Endometrial microvascular endothelial cells (primary cell): ENCODE results near the gene AHCY. TPM values are rescaled to one million over a fixed set of nuclear protein-coding genes. Genes with fewer than 3 reads are reported as not detected.
"Not testable (repeated sequence)": the region's sequence is repeated elsewhere in the genome, so short reads cannot be mapped to it uniquely, and the experiment has no call there.

Experiments
- in situ Hi-C: cut with HindIII; loops from 2 replicates; pipeline ENCODE4 v1.10.0; 2017; ENCODE audit warnings: low sequenced_read_pairs, low pct_unique_long_range_greater_than_20kb; ENCODE audit errors: inconsistent ontology term
- total RNA-seq: library from RNA; depleted of rRNA; stranded (reverse); fragments of >200 nt; gene quantifications from one replicate; pipeline ENCODE4 v1.2.3, GENCODE V29; 2015; ENCODE audit errors: inconsistent ontology term

Gene AHCY
- total RNA-seq, 1 donor from 2014 or later: 134 TPM

GRCh38 chr20:34300809-34301586, 2.2 kb downstream of the AHCY start:
- in situ Hi-C loops: no loop called here

DNA sequence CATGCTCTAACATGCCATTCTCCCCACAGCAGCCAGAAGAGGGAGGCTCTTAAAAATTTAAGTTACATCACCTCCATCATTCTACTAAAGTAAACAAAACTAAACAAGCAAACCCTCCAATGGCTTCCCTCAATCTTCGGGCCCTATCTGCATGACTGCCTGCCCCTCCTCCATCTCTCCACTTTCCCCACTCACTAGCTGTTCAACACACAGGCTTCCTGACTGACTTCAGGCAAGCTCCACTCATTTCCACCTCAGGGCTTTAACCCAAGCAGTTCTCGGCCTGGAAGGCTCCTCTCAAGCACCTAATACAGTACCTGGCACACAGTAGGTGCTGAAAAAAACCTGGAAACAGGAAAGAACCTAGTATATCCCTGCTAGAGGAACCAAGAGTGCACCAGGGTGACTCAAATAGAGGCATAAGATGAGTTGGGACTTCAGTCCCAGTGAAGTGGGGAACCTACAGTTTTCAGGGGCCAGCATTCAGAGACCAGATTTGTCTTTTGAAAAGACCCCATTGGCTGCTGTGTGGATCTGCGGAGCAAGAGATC, 2.8 kb downstream of the AHCY start:
- in situ Hi-C loops: no loop called here

DNA sequence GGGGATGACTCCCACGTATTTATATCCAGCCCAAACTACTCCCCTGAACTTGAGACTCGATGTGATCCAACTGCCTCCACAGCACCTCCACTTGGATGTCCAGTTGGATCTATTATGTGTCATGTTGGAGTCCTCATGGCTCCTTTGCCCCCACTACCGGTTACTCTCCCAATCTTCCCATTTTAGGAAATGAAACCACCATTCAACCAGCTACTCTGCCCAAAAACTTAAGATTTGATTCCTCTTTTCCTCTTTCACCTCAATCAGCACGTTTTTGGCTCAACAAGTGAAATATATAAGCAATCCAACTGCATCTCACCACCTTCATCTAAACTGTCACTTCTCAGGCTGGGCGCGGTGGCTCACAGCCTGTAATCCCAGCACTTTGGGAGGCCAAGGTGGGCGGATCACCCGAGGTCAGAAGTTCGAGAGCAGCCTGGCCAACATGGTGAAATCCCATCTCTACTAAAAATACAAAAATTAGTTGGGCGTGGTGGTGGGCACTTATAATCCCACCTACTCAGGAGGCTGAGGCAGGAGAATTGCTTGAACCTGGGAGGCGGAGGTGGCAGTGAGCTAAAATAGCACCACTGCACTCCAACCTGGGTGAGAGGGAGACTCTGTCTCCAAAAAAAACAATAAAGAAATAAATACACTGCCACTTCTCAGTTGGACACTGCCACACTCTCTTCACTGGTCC, 3.4 kb downstream of the AHCY start:
- in situ Hi-C loops: no loop called here

GRCh38 chr20:34298294-34298784, 4.8 kb downstream of the AHCY start:
- in situ Hi-C loops: not testable (repeated sequence)

GRCh38 chr20:34296468-34296867, 6.7 kb downstream of the AHCY start:
- in situ Hi-C loops: no loop called here

- in situ Hi-C loops: no loop called here
These were observed 7.9 kb downstream of the AHCY start for GRCh38 chr20:34295284-34295683.

- in situ Hi-C loops: no loop called here
These were observed 8.6 kb downstream of the AHCY start for GRCh38 chr20:34294563-34294962.

GRCh38 chr20:34293589-34293988, 9.6 kb downstream of the AHCY start:
- in situ Hi-C loops: no loop called here

DNA sequence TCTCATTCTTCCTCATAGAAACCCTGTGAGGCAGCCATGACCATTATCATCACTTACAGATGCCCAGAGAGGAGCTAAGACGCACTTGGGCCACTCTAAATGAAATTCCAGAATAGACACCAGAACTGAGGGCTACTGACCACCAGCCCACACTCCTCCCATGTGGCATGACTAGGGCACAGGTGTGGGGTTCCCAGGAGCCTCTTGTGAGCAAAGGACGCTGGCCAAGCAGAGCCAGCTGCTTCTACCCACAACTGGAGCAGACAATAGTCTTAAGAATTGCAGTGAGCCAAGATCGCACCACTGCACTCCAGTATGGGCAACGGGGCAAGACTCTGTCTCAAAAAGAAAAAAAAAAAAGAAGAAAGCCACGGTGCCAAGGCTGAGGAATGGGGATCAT, 10.0 kb downstream of the AHCY start:
- in situ Hi-C loops: no loop called here

DNA sequence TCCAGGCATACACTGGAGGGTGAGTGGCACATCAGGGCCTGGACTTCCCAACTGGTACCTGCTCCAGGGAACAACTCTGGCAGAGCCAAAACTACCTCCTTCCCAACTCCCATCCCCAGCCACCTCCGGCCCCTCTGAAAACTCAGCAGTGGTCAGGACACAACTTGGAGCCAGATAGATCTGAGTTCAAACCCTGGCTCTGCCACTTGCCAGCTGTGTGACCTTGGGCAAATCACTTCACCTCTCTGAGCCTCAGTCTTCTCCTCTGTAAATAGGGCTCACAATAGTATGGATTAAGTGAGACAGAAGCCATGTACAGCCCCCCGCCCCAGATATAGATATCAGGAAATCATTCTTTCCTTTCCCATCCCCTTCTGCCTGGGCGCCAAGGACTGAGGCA, 10.7 kb downstream of the AHCY start:
- in situ Hi-C loops: no loop called here

DNA sequence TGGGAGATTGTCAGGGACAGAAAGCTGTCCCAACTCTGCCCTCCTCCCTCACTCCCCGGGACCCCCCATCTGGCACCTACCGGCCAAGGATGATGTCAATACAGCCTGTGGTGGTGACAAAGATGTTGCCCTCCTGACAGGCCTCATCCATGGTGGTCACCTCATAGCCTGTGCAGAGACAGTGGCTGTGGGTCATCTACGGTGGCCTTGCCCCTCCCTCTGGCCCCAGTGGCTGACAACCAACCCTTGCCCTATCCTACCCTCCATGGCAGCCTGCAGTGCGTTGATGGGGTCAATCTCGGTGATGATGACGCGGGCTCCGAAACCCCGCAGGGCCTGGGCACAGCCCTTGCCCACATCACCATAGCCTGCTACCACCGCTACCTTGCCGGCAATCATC, 12.7 kb downstream of the AHCY start:
- in situ Hi-C loops: no loop called here

DNA sequence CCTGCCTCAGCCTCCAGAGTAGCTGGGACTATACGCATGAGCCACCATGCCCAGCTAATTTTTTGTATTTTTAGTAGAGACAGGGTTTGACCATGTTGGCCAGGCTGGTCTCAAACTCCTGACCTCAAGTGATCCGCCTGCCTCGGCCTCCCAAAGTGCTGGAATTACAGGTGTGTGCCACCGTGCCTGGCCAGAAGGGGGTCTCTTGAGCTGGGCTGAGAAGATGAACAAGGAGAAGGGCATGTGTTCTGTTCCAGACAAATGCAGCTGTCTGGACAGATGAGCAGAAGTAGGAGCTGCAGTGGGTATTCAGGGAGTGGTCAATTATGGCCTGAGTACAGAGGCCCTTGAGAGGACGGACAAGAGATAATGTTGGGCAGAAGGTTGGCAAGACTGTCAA, 15.7 kb downstream of the AHCY start:
- in situ Hi-C loops: not testable (repeated sequence)

- in situ Hi-C loops: no loop called here
These were observed 17.7 kb downstream of the AHCY start for GRCh38 chr20:34285450-34285849.

DNA sequence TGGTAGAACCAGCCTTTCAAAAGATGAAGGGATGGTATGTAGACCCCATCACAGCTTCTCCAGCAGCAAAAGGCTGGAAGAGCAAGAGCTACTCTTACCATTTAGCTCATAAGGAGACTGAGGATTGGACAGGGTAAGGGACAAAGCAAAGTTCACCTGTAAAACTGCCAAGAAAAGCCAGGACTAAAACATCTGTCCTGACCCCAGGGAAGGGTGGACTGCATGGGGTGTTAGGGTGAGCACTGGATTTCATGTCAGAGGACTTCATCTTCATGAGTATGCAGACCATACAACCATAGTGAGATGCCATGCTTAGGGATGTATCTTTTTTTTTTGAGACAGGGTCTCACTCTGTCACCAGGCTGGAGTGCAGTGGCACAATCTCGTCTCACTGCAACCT, 19.3 kb downstream of the AHCY start:
- in situ Hi-C loops: no loop called here

DNA sequence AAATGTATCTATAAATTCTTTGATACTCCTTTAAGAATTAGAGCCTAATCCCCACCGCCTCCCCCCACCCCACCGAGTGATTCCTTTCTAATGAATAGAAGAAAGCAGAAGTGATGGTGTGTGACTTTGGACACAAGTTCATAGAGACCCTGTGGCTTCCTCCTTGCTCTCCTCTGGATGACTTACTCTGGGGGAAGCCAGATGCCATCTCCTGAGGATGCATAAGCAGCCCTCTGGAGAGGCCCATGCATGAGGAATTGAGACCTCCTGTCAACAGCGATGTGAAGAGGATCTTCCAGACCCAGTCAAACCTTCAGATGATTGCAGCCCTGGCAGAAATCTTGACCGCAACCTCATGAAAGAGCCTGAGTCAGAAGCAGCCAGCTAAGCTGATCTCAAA, 21.1 kb downstream of the AHCY start:
- in situ Hi-C loops: no loop called here

DNA sequence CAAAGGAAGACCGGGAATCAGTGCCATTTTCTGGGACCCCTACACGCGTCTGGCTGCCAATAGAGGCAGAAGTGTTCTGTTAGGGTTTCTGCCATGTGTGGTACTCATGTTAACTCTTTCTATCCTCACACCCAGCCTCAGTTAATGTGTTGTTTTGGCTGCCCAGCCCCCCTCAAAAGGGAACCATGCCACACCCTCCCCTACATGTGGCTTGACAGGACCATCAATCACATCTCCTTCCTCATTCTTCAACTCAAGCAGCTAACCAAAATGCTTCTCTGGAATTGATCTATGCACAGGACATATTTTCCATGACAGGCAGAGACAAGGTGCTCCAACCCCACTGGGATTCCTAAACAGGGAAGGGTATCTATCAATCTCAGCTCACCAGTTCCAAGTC, 22.0 kb downstream of the AHCY start:
- in situ Hi-C loops: no loop called here

DNA sequence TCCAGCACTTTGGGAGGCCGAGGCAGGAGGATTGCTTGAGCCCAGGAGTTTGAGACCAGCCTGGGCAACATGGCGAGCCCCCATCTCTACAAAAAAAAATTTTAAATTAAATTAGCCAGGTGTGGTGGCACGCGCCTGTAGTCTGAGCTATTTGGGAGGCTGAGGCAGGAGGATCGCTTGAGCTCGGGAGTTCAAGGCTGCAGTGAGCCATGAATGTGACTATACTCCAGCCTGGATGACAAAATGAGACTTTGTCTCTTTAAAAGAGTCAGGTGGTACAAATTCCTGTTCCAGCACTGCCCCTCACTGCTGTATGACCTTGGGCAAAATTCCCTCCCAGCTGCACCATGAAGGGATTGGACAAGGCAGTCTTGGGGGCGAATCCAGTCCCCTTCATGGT, 28.5 kb downstream of the AHCY start:
- in situ Hi-C loops: no loop called here

GRCh38 chr20:34271956-34272355, 31.2 kb downstream of the AHCY start:
- in situ Hi-C loops: no loop called here

- in situ Hi-C loops: no loop called here
These were observed 33.0 kb downstream of the AHCY start for GRCh38 chr20:34269996-34270627.
